GM18867 (cell line): Measurements from ENCODE around the gene SCGB3A1.

ENCODE experiments used
- ATAC-seq: cut with Tn5 transposase; IDR thresholded peaks from one replicate; pipeline ENCODE4 v1.9.1; 2021; ENCODE audit warnings: mild to moderate bottlenecking, moderate library complexity; ENCODE audit not compliant: unreplicated experiment

SCGB3A1 gene, protein sequence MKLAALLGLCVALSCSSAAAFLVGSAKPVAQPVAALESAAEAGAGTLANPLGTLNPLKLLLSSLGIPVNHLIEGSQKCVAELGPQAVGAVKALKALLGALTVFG

DNA sequence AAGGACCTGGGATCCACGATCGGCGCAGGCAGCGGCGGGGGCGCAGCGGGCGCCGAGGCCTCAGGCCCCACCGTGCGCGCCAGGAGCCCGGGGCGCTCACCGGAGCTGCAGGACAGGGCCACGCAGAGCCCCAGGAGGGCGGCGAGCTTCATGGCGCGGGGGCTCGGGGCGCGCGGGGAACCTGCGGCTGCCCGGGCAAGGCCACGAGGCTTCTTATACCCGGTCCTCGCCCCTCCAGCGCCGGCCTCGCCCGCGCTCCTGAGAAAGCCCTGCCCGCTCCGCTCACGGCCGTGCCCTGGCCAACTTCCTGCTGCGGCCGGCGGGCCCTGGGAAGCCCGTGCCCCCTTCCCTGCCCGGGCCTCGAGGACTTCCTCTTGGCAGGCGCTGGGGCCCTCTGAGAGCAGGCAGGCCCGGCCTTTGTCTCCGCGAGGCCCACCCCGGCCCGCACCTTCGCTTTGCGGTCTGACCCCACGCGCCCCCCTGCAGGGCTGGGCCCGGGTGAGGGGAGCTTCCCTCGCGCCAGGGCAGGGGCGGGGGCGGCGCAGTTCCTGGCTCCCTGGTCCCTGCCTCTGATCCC is at the start of gene SCGB3A1:
SCGB3A1 (minus strand) TSS at position 189 of the 577 bp plus-strand sequence; CDS start at position 152, 37 bp downstream.
- no peak for ATAC-seq

DNA sequence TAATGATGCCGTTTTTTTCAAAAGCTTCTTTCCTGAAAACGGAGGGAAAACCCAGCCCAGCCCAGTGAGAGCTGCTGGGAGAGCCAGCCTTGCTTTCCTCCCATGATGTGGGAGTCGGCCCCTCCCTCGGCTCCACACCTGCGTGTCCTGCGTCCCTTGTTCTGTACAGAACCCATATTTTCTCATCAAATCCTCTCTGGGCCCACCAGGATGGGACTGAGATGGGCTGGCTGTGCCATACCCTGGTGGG is 49.2 kb upstream of the SCGB3A1 start:
- ATAC-seq: no peak

DNA sequence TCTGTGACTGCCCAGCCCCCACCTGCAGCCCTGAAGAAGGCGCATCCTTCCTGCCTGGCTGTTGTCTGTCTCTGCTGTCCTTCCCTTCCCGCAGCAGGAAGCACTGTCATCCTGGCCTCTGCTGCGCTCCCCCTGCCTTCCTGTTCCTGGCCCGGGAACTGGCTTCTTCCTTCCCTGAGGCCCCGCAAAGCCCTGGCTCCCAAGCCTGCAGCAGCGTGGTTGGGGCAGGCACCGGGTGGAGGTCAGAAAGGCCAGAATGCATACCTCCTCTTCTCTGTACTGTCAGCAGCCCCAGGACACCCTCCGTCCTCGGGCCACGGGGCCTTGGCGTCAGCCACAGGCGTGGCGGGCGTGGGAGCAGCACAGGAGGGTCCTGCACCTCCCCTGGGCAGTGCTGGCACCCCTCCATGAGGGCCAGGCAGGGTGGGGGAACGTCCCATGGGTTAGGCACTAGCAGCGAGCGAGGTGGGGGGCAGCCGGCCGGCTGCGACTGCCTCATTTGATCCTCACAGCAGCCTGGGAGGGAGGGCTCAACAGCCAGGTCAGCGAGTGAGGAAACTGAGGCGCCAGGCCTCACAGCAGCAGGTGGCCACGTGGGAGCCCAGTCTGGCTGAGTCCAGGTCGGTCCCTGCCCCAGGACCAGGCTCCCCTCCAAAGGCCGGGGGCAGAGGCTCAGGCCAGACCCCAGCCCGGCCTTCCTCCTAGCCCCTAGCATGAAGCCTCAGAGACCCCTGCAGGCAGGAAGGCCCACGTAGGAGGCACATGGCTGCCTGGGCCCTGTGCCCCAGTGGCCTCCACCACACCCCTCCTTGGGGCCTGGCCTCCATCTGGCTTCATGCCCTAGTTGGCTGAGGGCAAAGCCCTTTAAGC is 48.7 kb upstream of the SCGB3A1 start:
- ATAC-seq: no peak

DNA sequence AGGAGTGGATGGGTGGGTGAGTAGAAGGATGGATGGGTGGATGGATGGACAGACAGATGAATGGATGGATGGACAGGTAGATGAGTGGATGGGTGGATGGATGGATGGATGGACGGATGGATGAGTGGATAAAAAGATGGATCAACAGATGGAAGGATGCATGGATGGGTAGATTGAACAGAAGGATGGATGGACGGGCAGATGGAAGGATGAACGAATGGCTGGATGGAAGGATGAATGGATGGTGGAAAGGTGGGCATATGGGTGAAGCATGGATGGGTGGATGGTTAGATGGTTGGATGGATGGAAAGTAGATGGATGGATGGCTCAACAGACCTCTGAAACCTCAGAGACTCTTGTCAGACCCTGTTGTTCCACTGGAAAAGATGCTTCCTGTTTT is 48.0 kb upstream of the SCGB3A1 start:
- no peak for ATAC-seq

DNA sequence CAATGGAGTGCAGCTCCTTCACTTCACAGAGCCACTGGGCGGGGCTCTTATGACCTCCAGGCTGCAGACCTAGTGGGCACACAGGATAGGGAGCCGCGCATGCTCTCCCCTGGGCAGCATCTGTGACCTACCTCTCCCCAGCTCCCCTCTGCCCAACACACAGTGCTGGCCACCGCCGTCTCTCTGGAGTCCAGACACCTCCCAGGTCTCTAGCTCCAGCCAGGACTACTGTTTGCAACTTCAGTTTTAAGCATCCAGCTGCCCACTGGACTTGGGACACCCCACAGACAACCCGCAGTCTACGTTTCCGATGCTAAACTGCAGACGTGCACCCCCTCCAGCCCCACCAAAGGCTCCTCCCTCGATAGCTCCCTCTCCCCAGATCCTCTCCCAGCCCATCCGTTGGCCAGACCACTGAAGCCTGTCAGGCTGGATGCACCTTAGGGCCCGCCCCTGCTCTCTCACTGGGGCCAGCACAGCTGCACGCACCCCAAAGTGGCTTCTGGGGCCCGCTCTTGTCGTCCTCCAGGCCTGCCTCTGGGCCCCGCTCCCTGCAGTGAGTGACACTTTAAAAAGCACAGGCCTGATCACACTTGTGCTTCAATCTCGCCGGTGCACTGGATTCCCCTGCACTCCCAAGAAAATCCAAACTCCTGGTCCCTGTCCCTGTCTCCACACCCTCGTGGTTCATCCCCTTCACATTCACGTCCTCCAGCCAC is 46.8 kb upstream of the SCGB3A1 start:
- ATAC-seq: no peak

DNA sequence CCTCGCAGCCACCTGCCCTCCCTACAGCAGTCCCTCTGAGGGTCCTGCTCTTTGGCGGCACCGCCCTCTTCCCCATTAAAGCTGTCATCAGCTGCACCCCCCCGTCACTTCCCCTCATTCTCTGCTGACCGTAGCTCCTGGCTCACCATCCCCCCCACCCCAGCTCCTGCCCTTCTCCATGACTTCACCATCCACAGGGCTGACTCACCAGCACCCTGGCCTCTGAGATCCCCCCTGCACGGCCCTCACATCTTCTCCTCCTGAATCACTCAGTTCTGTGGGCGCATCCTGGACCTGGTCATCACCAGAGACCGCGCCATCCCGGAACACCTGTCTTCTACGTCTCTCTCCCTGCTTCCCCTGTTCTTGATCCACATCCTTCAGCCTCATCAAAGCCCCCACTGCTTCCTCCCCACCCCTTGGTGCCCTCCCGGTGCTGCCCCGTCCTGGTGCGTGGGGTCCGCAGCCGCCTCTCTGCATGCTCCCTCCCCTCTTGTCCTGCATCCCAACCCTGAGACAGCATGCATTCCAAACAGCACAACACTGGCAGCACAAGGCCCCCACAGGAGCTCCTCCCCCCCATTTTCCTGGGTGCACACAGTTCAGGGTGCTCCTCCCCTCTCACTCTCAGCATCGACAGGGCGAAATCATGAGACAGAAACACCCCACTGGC is 45.2 kb upstream of the SCGB3A1 start:
- no peak for ATAC-seq

DNA sequence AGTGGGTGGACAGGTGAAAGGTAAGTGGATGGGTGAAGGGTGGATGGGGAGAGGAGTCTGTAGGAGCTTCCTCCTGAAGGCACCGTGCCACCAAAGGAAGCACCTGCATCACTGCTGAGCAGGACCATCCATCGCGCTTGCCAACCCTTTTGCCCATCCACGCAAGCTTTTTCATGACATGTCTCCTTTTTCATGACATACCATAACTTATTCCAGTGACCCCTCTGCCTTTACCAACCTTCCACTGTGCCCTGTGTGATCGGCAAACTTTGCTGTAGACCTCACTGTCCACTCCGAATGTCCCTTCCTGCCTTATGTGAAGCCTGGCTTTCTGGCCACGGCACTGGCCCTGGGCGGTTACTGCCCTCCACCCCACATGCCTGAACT is 44.7 kb upstream of the SCGB3A1 start:
- no peak for ATAC-seq

DNA sequence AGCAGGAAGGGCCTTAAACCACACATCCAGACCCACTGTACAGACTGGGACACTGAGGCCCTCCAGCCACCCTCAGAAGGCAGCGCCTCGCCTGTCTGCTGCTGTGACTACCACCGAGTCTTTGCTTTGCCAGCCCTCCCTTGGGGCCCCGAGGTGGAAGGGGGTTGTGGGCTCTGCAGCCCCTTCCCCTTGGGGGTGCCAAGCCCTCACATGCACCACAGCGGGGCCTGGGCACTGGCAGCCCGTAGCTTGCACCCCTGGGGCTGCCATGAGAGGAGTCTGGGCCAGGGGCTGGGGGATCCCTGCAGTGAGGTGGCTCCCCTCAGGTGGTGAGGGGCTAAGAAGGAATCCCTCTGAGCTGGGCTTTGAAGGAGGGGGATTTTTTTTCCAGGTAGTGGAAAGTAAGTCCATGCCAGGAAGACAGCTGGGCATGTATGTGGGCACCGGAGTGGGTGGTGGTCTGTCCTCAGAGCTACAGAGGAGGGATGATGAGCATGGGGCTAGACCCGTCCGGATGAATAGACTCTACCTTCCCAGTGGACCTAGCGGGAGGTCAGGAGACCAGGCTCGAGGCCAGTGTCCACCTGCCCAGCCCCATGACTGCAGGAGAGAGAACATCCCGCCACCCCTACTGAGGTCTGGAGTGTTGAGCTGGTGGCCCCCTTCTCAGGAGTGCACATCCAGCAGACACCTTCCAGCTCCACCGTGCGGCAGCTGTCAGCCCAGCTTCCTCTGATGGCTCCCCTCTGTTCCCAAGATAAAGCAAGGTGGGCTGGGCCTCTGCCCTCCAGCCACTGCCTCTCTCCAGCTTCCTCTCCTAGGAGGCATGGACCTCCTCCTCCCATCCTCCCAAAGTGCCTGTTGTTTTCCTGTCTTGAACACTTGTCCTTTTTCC is 42.2 kb upstream of the SCGB3A1 start:
- ATAC-seq: no peak

DNA sequence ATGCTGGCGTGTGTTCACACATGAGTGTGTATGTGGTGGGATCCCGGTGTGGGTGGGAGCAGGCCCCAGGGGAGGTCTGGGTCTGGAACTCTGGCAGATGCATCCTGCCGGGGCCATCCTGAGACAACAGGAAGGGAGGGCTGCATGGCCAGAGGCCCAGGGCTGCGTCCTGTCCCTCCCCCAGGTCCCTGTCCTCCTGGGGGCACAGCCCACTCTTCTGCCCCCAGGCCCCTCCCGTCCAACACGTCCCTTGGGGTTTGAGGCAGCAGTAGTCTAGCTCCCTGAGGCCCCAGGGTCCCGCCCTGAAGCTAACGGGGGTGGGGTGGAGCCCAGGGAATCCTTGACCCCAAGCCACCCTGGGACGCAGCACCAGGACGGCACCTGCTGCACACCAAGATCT is 41.5 kb upstream of the SCGB3A1 start:
- no peak for ATAC-seq

DNA sequence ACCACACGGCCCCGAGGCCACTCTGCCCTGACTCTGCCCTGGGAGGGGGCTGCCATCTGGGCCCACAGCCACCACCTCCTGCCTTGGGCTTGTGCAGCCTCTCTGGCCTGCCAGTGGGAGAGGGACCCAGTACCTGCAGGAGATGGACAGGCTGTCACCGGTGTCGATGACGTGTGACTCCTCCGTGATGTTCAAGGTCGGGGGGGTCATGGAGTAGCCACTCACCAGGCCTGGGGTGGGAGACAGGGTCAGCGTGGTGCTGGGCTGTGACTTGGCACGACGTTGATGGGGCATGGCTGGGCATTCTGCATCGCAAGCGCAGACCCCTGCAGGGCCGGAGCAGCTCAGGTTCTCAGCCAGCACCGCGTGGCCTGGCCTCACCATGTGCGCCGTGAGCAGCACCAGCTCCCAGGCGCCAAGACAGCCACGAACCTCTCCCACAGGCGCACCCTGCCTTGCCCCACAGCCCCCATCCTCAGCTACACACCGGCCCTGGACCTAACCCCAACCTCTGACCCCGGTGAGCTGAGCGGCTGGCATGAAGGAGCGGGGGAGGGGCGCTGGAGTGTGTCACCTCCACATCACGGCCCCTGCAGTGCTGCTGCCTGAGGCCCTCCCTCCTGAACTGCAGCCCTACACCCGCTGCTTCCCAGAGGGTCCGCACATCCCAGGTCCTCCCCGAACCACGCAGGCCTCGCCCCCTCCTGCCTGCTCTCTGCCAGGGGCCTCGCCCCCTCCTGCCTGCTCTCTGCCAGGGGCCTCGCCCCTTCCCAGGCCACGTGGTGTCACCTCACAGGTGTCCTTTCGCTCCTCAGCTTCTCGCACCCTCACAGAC is 40.5 kb upstream of the SCGB3A1 start:
- ATAC-seq: no peak

DNA sequence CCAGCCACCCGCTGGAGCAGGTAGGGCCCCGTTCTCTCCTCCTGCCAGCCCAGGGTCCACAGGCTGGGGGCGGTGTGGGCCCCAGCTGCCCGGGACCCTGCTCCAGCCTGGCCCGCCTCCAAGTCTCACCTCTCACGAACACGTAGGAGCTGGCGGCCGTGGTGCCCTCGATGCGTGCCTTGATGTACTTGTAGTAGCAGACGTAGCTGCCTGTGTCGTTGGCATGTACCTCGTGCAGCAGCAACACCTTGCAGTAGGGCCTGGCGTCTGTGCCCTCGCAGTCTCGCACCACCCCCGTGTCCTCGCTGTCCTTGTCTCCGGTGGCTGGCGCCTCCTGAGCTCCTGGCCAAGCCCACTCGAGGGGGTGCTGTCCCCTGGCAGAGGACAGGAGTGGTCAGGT is 39.1 kb upstream of the SCGB3A1 start:
- ATAC-seq: no peak

DNA sequence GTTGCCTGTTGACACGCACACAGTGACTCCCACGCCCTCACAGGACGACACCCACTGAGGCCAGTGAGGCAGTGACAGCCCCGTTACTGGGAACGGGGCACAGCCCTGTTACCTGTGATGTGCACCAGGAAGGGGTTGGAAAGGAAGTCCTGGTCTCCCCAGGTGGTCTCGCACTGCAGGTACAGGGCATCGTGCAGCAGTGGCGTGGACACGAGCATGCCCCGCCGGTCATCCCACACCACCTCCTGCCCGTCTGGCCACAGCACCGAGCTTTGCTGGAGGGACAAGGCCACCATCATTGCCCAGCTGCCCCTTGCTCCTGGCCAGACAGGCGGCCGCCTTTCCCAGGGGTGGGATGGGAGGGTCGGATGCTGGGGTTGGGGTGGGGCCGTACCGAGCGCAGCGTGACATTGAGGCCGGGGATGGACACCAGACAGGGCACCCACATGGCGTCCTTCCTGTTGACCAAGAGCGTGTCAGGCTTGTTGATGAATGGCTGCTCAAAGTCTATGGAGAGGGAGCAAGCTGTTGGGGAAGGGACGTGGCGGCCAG is 38.6 kb upstream of the SCGB3A1 start:
- no peak for ATAC-seq

DNA sequence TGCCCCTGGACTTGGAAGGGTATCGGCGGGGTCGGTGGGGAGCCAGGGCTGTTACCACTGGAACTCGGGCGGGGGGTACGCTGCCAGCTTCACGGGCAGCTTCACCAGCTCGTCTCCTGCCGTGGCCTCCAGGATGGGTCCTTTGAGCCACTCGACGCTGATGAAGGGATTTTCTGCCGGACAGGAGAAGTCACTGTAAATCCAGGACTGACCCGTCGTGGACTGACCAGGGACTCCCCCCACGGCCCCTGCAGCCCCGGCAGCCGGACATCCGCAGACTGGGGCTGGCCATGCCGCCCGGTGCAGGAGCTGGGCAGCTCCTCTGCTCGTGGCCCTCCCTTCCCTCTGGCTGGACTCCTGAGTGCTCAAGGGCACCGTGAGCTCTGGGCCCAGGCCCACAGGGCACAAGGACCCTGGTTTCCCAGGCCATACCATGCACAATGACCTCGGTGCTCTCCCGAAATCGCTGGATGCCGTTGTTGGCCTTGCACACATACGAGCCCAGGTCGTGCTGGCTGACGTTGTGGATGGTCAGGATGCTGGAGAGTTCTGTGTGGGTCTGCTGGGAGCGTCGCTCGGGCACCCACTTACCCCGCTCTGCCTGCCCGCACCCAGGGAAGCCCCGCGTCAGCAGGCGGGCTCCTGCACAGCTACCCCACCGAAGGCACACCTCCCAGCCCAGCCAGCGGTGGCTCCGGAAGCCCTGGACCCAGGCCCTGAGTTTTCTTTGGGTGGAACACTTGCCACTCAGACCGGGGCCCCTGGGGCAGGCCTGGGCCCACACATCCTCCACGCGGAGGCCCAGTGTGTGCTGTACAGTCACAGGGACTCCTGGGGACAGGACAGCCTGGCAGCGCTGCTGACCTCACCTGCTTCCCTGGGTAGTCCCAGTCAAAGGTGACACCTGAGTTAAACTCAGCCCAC is 37.8 kb upstream of the SCGB3A1 start:
- no peak for ATAC-seq

DNA sequence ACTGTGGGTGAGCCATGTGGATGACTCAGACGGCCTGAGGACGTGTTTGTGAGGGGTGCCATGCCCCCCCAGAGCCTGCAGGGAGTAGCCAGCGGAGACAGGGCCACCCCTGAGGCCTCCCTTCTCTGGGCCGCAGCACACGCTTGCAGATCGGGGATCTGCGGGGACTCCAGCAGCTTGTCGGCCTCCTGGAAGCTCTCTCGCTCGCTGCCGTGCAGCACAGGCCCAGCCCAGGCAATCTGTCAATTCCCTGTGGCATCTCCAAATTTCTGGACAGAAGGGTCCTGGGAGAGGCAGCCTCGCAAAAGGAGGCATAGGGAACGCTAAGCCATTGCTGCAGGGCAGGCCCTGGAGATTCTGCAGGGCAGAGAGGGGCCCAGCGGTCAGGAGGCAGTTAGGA is 36.9 kb upstream of the SCGB3A1 start:
- ATAC-seq: no peak

DNA sequence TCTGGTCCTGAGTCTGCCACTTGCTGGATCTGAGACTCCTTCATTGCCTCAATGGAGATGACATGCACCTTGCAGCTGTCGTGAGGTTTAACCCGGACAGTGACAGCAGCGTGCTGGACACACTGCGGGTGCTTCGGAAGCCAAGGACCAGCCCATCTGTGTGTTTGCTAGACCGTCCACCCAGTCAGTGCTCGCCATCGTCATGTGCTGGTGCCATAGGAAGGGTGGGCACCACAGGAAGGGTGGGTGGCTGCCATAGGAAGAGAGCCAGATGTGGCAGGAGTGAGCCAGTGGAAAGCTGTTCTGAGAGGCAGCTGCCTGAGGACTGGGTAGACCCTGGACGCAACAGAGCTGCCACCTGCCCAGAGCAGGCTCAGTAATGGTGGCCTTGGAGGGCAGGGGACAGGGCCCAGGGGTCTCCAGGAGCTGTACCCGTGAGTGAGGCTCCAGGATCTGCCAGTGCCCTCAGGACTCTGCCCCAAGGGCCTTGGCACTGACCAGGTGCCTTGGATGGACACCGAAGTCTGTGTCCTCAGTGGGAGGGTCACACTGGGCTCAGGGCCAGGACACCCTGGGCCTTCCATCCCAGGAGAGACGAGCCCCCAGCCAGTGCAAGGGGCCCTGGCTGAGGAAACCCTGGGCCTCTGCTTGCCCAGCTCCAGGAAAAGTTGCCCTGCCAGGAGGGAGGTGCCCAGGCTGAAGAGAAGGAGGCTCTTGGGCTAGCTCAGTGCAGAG is 36.3 kb upstream of the SCGB3A1 start:
- no peak for ATAC-seq

DNA sequence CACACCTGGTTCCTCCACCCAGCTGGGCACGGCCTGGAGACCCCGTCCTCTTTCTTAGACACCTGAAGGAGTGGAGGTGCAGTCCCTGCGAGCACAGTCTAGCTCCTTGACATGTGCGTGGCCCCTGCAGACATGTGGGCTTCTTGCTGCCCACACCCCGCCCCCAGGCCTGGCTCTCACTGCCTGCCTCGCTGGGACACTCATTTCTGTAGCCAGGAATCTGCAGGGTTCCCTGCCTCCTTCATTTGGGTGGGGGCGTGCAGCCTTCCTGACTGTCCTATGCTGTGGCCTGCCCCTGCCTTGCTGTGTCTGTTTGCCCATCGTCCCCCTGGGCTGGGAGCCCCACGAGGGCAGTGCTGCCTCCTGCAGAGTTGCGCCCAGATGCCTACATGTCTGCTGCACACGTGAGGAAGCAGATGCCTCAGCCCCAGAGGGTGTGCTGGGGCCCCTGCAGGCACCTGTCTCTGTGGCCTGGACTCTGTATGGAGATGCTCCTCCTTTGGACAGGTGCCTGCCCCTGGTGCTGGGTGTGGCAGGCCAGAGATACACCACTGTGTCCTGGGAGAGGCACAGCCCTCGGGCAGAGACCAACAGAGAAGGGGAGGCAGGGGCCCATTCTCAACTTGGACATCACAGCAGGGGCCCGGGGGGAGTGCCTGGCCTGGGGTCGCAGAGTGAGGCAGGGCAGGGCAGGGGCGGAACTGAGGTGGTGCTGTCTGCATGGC is 35.5 kb upstream of the SCGB3A1 start:
- ATAC-seq: no peak
